K562 (cell line): ENCODE measurements around the gene GMDS.

ENCODE experiments used
- CHCHD3 ChIP-seq: fragments of 250-450 bp; sonication (Bioruptor Pico); IDR thresholded peaks from 2 replicates; pipeline ENCODE4 v2.1.2; 2022; ENCODE audit warnings: mild to moderate bottlenecking
- TF ChIP-seq, protein P1 (sequence below), 2 experiments: fragments of 450-650 bp in 1 of 2; IDR thresholded peaks; 2 replicates each; pipeline ENCODE4 v1.6.1; 2011 to 2017; ENCODE audit warnings: low read depth in 2 of 2, antibody characterized with exemption in 1 of 2, borderline replicate concordance in 1 of 2, low read length in 1 of 2, mild to moderate bottlenecking in 1 of 2, mixed read lengths in 1 of 2; ENCODE audit not compliant: control insufficient read depth in 1 of 2

- TF ChIP-seq CHCHD3 (CRISPR knock-in tag) = no peak
- TF ChIP-seq, protein P1, sequence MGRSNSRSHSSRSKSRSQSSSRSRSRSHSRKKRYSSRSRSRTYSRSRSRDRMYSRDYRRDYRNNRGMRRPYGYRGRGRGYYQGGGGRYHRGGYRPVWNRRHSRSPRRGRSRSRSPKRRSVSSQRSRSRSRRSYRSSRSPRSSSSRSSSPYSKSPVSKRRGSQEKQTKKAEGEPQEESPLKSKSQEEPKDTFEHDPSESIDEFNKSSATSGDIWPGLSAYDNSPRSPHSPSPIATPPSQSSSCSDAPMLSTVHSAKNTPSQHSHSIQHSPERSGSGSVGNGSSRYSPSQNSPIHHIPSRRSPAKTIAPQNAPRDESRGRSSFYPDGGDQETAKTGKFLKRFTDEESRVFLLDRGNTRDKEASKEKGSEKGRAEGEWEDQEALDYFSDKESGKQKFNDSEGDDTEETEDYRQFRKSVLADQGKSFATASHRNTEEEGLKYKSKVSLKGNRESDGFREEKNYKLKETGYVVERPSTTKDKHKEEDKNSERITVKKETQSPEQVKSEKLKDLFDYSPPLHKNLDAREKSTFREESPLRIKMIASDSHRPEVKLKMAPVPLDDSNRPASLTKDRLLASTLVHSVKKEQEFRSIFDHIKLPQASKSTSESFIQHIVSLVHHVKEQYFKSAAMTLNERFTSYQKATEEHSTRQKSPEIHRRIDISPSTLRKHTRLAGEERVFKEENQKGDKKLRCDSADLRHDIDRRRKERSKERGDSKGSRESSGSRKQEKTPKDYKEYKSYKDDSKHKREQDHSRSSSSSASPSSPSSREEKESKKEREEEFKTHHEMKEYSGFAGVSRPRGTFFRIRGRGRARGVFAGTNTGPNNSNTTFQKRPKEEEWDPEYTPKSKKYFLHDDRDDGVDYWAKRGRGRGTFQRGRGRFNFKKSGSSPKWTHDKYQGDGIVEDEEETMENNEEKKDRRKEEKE (IDR thresholded peaks at IDR 0.05; ENCODE audit: borderline replicate concordance in 1 of 2, control insufficient read depth in 1 of 2, low read depth in 2 of 2, low read length in 1 of 2) = no peak
Observed at GRCh38 chr6:2147766-2148448, 97.5 kb downstream of the GMDS start.
